T-helper 2 cell treated with Interferon-gamma antibody and Interleukin-4, amounts not matched to agents 100 ng/mL and 5 ng/mL, for 36 hours (primary cell): Measurements from ENCODE around the gene OR4S1. TPM values are rescaled to one million over a fixed set of nuclear protein-coding genes. Genes with fewer than 3 reads are reported as not detected.
"Not testable (repeated sequence)": the region's sequence is repeated elsewhere in the genome, so short reads cannot be mapped to it uniquely, and the experiment has no call there.

ENCODE experiments used
- intact Hi-C: fragments of 100-400 bp; cut with micrococcal nuclease; formaldehyde crosslinking; loops from one replicate; pipeline ENCODE4 v1.15.1; 2023
- total RNA-seq: library from RNA; stranded (reverse); gene quantifications from 2 replicates; pipeline ENCODE4 v1.2.3, GENCODE V29; 2022

Gene OR4S1, protein sequence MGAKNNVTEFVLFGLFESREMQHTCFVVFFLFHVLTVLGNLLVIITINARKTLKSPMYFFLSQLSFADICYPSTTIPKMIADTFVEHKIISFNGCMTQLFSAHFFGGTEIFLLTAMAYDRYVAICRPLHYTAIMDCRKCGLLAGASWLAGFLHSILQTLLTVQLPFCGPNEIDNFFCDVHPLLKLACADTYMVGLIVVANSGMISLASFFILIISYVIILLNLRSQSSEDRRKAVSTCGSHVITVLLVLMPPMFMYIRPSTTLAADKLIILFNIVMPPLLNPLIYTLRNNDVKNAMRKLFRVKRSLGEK
- not detected in 2 replicates for total RNA-seq

DNA sequence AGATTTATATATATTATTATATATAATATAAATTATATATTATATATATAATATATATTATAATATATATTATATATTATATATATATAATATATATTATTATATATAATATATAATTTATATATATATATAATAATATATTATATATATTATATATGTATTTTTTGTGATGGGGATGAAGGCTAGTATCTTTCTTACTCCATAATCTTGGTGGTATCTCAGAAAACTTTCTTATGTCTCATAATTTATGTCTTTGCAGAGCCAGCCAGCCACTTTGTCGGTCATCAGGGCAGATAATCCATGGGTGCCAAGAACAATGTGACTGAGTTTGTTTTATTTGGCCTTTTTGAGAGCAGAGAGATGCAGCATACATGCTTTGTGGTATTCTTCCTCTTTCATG is at the start of gene OR4S1:
Gene OR4S1 (plus strand): TSS at position 301 of the 400 bp plus-strand sequence. CDS start 0 bp downstream, at position 301.
- intact Hi-C loops: loop anchor here (10.0 kb wide), 1 partner anchor 1219 kb away; no protein-coding TSS in a partner anchor

GRCh38 chr11:48261600-48261999 is 44.4 kb upstream of the OR4S1 start:
- intact Hi-C loops: no loop called here

DNA sequence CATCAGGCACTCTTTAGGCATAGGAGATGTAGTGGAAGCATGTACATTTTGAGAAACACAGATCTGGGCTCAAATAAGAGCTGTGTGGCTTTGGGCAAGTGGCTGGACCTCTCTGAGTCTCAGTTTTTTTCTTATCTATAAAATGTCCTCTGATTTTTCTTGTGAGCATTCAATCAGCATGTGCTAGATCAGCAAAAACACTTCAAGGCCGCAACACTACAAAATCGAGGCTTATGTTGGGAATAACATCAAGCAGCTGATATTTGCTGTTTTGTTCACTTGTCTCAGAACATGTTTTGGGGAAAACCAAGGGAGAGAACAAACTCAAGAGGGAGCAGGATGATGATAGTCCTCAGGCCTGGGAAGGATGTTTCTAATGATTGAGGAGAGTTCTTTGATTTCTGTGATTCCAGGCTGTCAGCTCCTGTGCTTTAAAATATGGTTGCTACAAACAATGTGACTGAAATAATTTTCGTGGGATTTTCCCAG is 42.6 kb upstream of the OR4S1 start, which contains the start of gene OR4X1:
Gene OR4X1 (plus strand): TSS at position 439 of the 489 bp plus-strand sequence. CDS start 0 bp downstream, at position 439.
- intact Hi-C loops: no loop called here

- intact Hi-C loops: no loop called here
These were observed 35.4 kb upstream of the OR4S1 start for GRCh38 chr11:48270621-48271020.

DNA sequence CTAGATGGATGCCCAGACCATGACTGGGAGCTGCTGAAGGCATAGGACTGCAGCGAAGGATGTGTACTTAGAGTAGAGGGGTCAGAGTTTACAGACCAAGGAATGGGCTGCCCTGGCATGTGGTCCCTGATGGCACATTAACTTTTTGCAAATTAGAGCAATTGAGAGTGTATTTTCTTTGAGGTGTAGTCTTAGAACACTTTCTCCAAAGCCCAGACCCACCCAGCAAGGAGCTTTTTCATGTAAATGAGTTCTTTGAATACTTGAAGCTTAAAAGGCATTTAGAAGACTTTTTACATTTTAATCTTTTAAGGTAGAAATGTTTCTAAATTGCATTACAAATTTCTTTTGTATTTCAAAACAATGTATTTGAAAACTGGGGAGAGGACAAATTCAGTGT is 33.4 kb upstream of the OR4S1 start:
- intact Hi-C loops: no loop called here

GRCh38 chr11:48307760-48308386 is 1.9 kb downstream of the OR4S1 start:
- intact Hi-C loops: loop anchor here (10.0 kb wide), 1 partner anchor 1217 kb away; no protein-coding TSS in a partner anchor

DNA sequence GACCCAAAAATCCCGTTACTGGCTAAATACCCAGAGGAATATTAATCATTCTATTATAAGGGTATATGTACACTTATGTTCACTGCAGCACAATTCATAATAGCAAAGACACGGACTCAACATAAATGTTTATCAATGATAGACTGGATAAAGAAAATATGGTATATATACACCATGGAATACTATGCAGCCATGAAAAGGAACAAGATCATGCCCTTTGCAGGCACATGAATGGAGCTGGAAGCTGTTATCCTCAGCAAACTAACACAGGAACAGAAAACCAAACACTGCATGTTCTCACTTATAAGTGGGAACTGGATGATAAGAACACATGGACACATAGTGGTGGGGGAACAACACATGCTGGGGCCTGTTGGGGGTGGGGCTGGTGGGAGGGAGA is 7.6 kb downstream of the OR4S1 start:
- intact Hi-C loops: not testable (repeated sequence)

GRCh38 chr11:48319813-48320212 is 13.8 kb downstream of the OR4S1 start:
- intact Hi-C loops: not testable (repeated sequence)

GRCh38 chr11:48324620-48325019 is 18.6 kb downstream of the OR4S1 start, which contains the start of gene OR4C3:
Gene OR4C3, plus strand, starts transcription at chr11:48324920. Its CDS starts 102 bp downstream, at chr11:48325022.
- intact Hi-C loops: not testable (repeated sequence)

DNA sequence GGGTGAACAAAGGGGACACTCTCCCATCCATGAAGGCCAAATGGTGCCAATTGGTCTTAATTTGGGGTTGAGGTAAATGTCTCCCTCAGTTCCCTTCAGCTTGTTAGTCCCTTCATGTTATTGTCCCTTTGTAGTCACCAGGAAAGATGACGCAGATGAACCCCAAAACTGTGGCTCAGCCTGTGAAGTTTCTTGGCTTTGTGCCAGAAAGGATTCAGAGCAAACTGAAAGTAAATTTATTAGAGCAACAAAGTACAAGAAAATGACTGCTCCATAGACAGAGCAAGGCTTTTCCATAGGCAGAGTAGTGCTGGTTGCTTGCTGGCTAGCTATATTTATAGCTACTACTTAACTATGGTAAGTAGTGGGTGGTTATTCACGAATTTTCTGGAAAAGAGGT is 35.4 kb downstream of the OR4S1 start:
- intact Hi-C loops: no loop called here

DNA sequence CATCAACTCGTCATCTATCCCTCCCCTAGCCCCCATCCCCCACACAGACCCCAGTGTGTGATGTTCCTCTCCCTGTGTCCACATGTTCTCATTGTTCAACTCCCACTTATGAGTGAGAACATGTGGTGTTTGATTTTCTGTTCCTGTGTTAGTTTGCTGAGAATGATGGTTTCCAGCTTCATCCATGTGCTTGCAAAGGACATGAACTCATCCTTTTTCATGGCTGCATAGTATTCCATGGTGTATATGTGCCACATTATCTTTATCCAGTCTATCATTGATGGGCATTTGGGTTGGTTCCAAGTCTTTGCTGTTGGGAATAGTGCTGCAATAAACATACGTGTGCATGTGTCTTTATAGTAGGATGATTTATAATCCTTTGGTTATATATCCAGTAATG is 36.5 kb downstream of the OR4S1 start:
- intact Hi-C loops: not testable (repeated sequence)

- intact Hi-C loops: not testable (repeated sequence)
These were observed 40.3 kb downstream of the OR4S1 start for GRCh38 chr11:48346286-48346685.

GRCh38 chr11:48354013-48354412 is 48.0 kb downstream of the OR4S1 start:
- intact Hi-C loops: no loop called here

GRCh38 chr11:48354677-48355076 is 48.7 kb downstream of the OR4S1 start:
- intact Hi-C loops: no loop called here

Other genes with a start within 250 kb of the OR4S1 start
- not detected in 2 replicates for gene OR4B1, start 89.4 kb upstream of the OR4S1 start, total RNA-seq
- not detected in 2 replicates for gene OR4X2, start 61.1 kb upstream of the OR4S1 start, total RNA-seq
- not detected in 2 replicates for gene OR4X1, start 42.4 kb upstream of the OR4S1 start, total RNA-seq
- gene OR4C3, start 18.7 kb downstream of the OR4S1 start, total RNA-seq: not detected in 2 replicates
- gene OR4C5, start 60.2 kb downstream of the OR4S1 start, total RNA-seq: not detected in 2 replicates
- not detected in 2 replicates for gene OR4A47, start 182.6 kb downstream of the OR4S1 start, total RNA-seq